Endothelial cell of umbilical vein (primary cell): ENCODE measurements around the gene HNRNPM. TPM values are rescaled to one million over a fixed set of nuclear protein-coding genes. Genes with fewer than 3 reads are reported as not detected.

Experiments
- BruUV-seq: library from RNA; stranded (reverse); fragments of 400-500 nt; replicated peaks from 2 replicates; lab custom pipeline; 2021; lab: Mats Ljungman, UMichigan
- CTCF ChIA-PET: fragments of 300-600, 350-600 bp; sonication (Branson Sonifier 250); formaldehyde crosslinking; loops from one replicate; lab custom pipeline; 2021; ENCODE audit warnings: antibody characterized with exemption, inconsistent platforms; lab: Charles Lee
- POLR2A ChIA-PET: fragments of 300-600, 350-600 bp; sonication (Branson Sonifier 250); formaldehyde crosslinking; loops from one replicate; lab custom pipeline; 2021; ENCODE audit warnings: antibody characterized with exemption, inconsistent platforms; lab: Charles Lee
- DNase-seq: peaks from one replicate; pipeline ENCODE4 v3.0.0-alpha.2; 2011; ENCODE audit warnings: low read depth, low spot score
- FAIRE-seq: peaks from 2 replicates; lab custom pipeline; 2011; peaks lifted over from hg19 to GRCh38; lab: Jason Lieb, UNC
- H2AFZ ChIP-seq: 2 replicates; pipeline ENCODE4 v1.6.0; 2012; ENCODE audit warnings: low read depth, low read length, control low read depth, inconsistent platforms
- H3K27ac ChIP-seq: 2 replicates; pipeline ENCODE4 v1.5.1; 2011; ENCODE audit warnings: low read depth, mild to moderate bottlenecking, control low read depth, low read length, moderate library complexity; ENCODE audit not compliant: insufficient read depth
- H3K27me3 ChIP-seq, 2 experiments: 2 replicates each; pipeline versions ENCODE4 v1.6.0 to v1.6.1; 2011; ENCODE audit warnings: low read length in 2 of 2, mixed read lengths in 1 of 2; ENCODE audit not compliant: control insufficient read depth in 2 of 2, insufficient read depth in 2 of 2
- H3K36me3 ChIP-seq, 2 experiments: 2 replicates in 1 of 2; 3 replicates in 1 of 2; pipeline ENCODE4 v1.5.1; 2011; ENCODE audit warnings: low read length in 2 of 2, mild to moderate bottlenecking in 1 of 2, moderate library complexity in 1 of 2; ENCODE audit not compliant: control insufficient read depth in 2 of 2, insufficient read depth in 2 of 2; ENCODE audit errors: extremely low read depth in 1 of 2
- H3K4me1 ChIP-seq: 3 replicates; pipeline ENCODE4 v1.5.1; 2011; ENCODE audit warnings: mild to moderate bottlenecking, low read length; ENCODE audit not compliant: control insufficient read depth, insufficient read depth; ENCODE audit errors: extremely low read depth
- H3K4me2 ChIP-seq: 2 replicates; pipeline ENCODE4 v1.6.1; 2011; ENCODE audit warnings: low read length, control low read depth, mixed read lengths; ENCODE audit not compliant: insufficient read depth
- H3K4me3 ChIP-seq, 3 experiments: fragments of 200-600 bp in 1 of 3; sonication (generic), shearing (Covaris generic) in 1 of 3; replicated peaks in 1 of 3; 2 replicates each; pipeline ENCODE4 v1.5.1; 2011 to 2016; ENCODE audit warnings: control low read depth in 3 of 3, low read length in 3 of 3, mild to moderate bottlenecking in 2 of 3, inconsistent platforms in 1 of 3, low read depth in 1 of 3, moderate library complexity in 1 of 3; ENCODE audit not compliant: insufficient read depth in 1 of 3
- H3K79me2 ChIP-seq: 2 replicates; pipeline ENCODE4 v1.6.0; 2012; ENCODE audit warnings: low read length, inconsistent platforms; ENCODE audit not compliant: control insufficient read depth, insufficient read depth
- H3K9ac ChIP-seq: replicated peaks from 2 replicates; pipeline ENCODE3; 2011; ENCODE audit warnings: low read length, control low read depth; ENCODE audit not compliant: insufficient read depth; ENCODE audit errors: extremely low read depth
- H3K9me1 ChIP-seq: replicated peaks from 3 replicates; pipeline ENCODE4 v1.6.0; 2011; ENCODE audit warnings: mild to moderate bottlenecking, low read length; ENCODE audit not compliant: control insufficient read depth, insufficient read depth; ENCODE audit errors: extremely low read depth
- H3K9me3 ChIP-seq: replicated peaks from 2 replicates; pipeline ENCODE4 v1.5.1; 2012; ENCODE audit warnings: low read length, inconsistent platforms; ENCODE audit not compliant: control insufficient read depth, insufficient read depth
- H4K20me1 ChIP-seq: replicated peaks from 2 replicates; pipeline ENCODE3; 2011; ENCODE audit warnings: mild to moderate bottlenecking, low read length; ENCODE audit not compliant: control insufficient read depth, insufficient read depth; ENCODE audit errors: extremely low read depth
- CTCF ChIP-seq, 2 donors: IDR thresholded peaks; 1 replicate in 1 of 2; 2 replicates in 1 of 2; pipeline ENCODE4 v1.5.1; 2011; ENCODE audit warnings: low read length in 2 of 2, mild to moderate bottlenecking in 2 of 2, moderate library complexity in 2 of 2, control low read depth in 1 of 2, inconsistent platforms in 1 of 2, low read depth in 1 of 2; ENCODE audit not compliant: insufficient read depth in 1 of 2; ENCODE audit errors: extremely low read depth in 1 of 2
- EZH2 ChIP-seq: IDR thresholded peaks from 2 replicates; pipeline ENCODE4 v1.6.1; 2012; ENCODE audit warnings: borderline replicate concordance, low read depth, mild to moderate bottlenecking, moderate library complexity, low read length, inconsistent platforms; ENCODE audit not compliant: severe bottlenecking
- FOS ChIP-seq: IDR thresholded peaks from 2 replicates; pipeline ENCODE4 v1.6.1; 2011; ENCODE audit warnings: mild to moderate bottlenecking, low read length, moderate library complexity, borderline replicate concordance; ENCODE audit not compliant: insufficient read depth
- GATA2 ChIP-seq: IDR thresholded peaks from 2 replicates; pipeline ENCODE4 v1.7.0; 2011; ENCODE audit warnings: low read depth, mild to moderate bottlenecking, moderate library complexity, mixed read lengths, low read length; ENCODE audit not compliant: insufficient read length, insufficient read depth
- JUN ChIP-seq: IDR thresholded peaks from 2 replicates; pipeline ENCODE4 v1.6.1; 2011; ENCODE audit warnings: borderline replicate concordance, low read depth; ENCODE audit not compliant: insufficient read length, insufficient read depth
- MAX ChIP-seq: IDR thresholded peaks from 2 replicates; pipeline ENCODE4 v1.6.1; 2011; ENCODE audit not compliant: insufficient read depth, insufficient read length
- MYC ChIP-seq: IDR thresholded peaks from one replicate; pipeline ENCODE4 v1.6.1; 2011; ENCODE audit warnings: mild to moderate bottlenecking, low read depth, low read length
- POLR2A ChIP-seq: IDR thresholded peaks from 2 replicates; pipeline ENCODE4 v1.6.1; 2012; ENCODE audit warnings: low read depth, mild to moderate bottlenecking, control low read depth, low read length
- POLR2AphosphoS5 ChIP-seq: IDR thresholded peaks from 2 replicates; pipeline ENCODE4 v1.6.1; 2012; ENCODE audit warnings: low read depth, mild to moderate bottlenecking, control low read depth, low read length, moderate library complexity; ENCODE audit not compliant: insufficient read depth
- dilution Hi-C: fragments of 300-500 bp; cut with MboI; formaldehyde crosslinking; loops from one replicate; pipeline ENCODE4 v1.15.0; 2019; ENCODE audit warnings: low sequenced_read_pairs; ENCODE audit not compliant: extremely low pct_ligation_motif_present
- intact Hi-C: fragments of 100-400 bp; cut with micrococcal nuclease; formaldehyde crosslinking; loops from one replicate; pipeline ENCODE4 v1.10.0; 2022
- polyA plus RNA-seq, 4 experiments: library from polyadenylated mRNA; depleted of rRNA in 3 of 4; stranded (reverse) in 3 of 4; unstranded in 1 of 4; fragments of >200 nt; gene quantifications; 2 replicates each; pipeline versions ENCODE4 v1.2.1 to v1.2.3, GENCODE V29; 2011 to 2012; ENCODE audit warnings: missing spikeins in 1 of 4
- total RNA-seq: library from RNA; stranded (reverse); gene quantifications from 2 replicates; pipeline ENCODE4 v1.2.3, GENCODE V29; 2021

The HNRNPM gene
- total and polyA plus RNA-seq, 2 donors (not counting 3 experiments of a cell fraction or from before 2014, with no cell fraction given), result 244 to 301 TPM

- H3K36me3 ChIP-seq, result peaks cover 0 to 14% of the 10 kb centered on the region in 2 experiments
- TF ChIP-seq EZH2 (no peak), POLR2AphosphoS5 (no peak), POLR2A (no peak), MAX (no peak), FOS (no peak), CTCF (IDR thresholded peaks at IDR 0.05; ENCODE audit: extremely low read depth in 1 of 2, insufficient read depth in 1 of 2, low read depth in 1 of 2, low read length in 2 of 2) (no peak), MYC (no peak), JUN (no peak), GATA2 (no peak)
- H3K9me1 ChIP-seq, result no peaks in the 10 kb centered on the region
- intact Hi-C loops, result no loop called here
- no peak overlapping the region for H3K4me3 ChIP-seq
- no peak overlapping the region for H3K4me2 ChIP-seq
- CTCF ChIA-PET, result interaction anchor here (0.9 to 4.0 kb wide), 6 partner anchors 16 to 49 kb away, joined by 3 to 79 read pairs (median 6); partner anchors contain the start of genes ANGPTL4 and MARCHF2
- H3K27ac ChIP-seq, result peak overlapping the region; percentile 22
- no peaks in the 10 kb centered on the region for H3K27me3 ChIP-seq
- H3K9me3 ChIP-seq, result no peaks in the 10 kb centered on the region
- no peak overlapping the region for H3K9ac ChIP-seq
- DNase-seq (no peak), FAIRE-seq (peak; percentile 40)
- no peak overlapping the region for H2AFZ ChIP-seq
- H3K4me1 ChIP-seq, result peaks cover 22% of the 10 kb centered on the region
- H3K79me2 ChIP-seq, result peaks cover 47% of the 10 kb centered on the region
- dilution Hi-C loops, result no loop called here
- POLR2A ChIA-PET, result interaction anchor here (1.2 kb wide), 1 partner anchor 42 kb away, joined by 3 read pairs; no protein-coding TSS in a partner anchor
- H4K20me1 ChIP-seq, result no peaks in the 10 kb centered on the region
- no TSS peak for BruUV-seq
Measured at GRCh38 chr19:8397271-8397670, 47.5 kb upstream of the HNRNPM start.
